Glutamatergic neuron (in vitro differentiated cells): Measurements from ENCODE around the gene SNX12. TPM values are rescaled to one million over a fixed set of nuclear protein-coding genes. Genes with fewer than 3 reads are reported as not detected.

Experiments used
- DNase-seq: peaks from one replicate; pipeline ENCODE4 v3.0.0; 2022
- H3K27ac Mint-ChIP-seq: one replicate; pipeline ENCODE4 v1.8.0; 2020; ENCODE audit warnings: mild to moderate bottlenecking, mixed read lengths, inconsistent platforms; ENCODE audit not compliant: unreplicated experiment
- H3K27me3 Mint-ChIP-seq: one replicate; pipeline ENCODE4 v1.8.0; 2020; ENCODE audit warnings: mild to moderate bottlenecking, moderate library complexity, mixed read lengths, inconsistent platforms; ENCODE audit not compliant: unreplicated experiment
- H3K36me3 Mint-ChIP-seq: one replicate; pipeline ENCODE4 v1.8.0; 2020; ENCODE audit warnings: mild to moderate bottlenecking, mixed read lengths, inconsistent platforms; ENCODE audit not compliant: unreplicated experiment
- H3K4me1 Mint-ChIP-seq: one replicate; pipeline ENCODE4 v1.8.0; 2020; ENCODE audit warnings: mild to moderate bottlenecking, low read depth, mixed read lengths, inconsistent platforms; ENCODE audit not compliant: unreplicated experiment
- H3K4me3 Mint-ChIP-seq: one replicate; pipeline ENCODE4 v1.8.0; 2020; ENCODE audit warnings: mild to moderate bottlenecking, mixed read lengths, inconsistent platforms; ENCODE audit not compliant: unreplicated experiment
- H3K9me3 Mint-ChIP-seq: one replicate; pipeline ENCODE4 v1.8.0; 2020; ENCODE audit warnings: mild to moderate bottlenecking, moderate library complexity, mixed read lengths, inconsistent platforms; ENCODE audit not compliant: unreplicated experiment
- CTCF ChIP-seq: fragments of 200-600 bp; sonication (generic); IDR thresholded peaks from one replicate; pipeline ENCODE4 v1.5.0; 2021; ENCODE audit not compliant: partially characterized antibody, unreplicated experiment
- total RNA-seq: library from RNA; stranded (reverse); fragmentation: NEBNext Ultra II Directional; extraction: Animal tissue kit (Norgen Biotek cat#: 25700); gene quantifications from one replicate; pipeline ENCODE4 v1.2.1, GENCODE V29; 2021; ENCODE audit not compliant: unreplicated experiment

Gene SNX12
- total RNA-seq, 1 donor from 2014 or later, result 86.5 TPM

GRCh38 chrX:71109051-71109450 is 40.9 kb upstream of the SNX12 start:
- H3K4me3 Mint-ChIP-seq, result no peak overlapping the region
- H3K9me3 Mint-ChIP-seq, result peaks cover 2% of the 10 kb centered on the region
- DNase-seq, result no peak
- H3K27ac Mint-ChIP-seq, result no peak overlapping the region
- TF ChIP-seq CTCF, result no peak
- H3K36me3 Mint-ChIP-seq, result no peaks in the 10 kb centered on the region
- H3K27me3 Mint-ChIP-seq, result peaks cover 2% of the 10 kb centered on the region
- H3K4me1 Mint-ChIP-seq, result peaks cover 20% of the 10 kb centered on the region

GRCh38 chrX:71107762-71108360 is 39.7 kb upstream of the SNX12 start:
- H3K4me3 Mint-ChIP-seq, result no peak overlapping the region
- no peak for DNase-seq
- H3K9me3 Mint-ChIP-seq, result peaks cover 2% of the 10 kb centered on the region
- peaks cover 22% of the 10 kb centered on the region for H3K4me1 Mint-ChIP-seq
- H3K27ac Mint-ChIP-seq, result peak overlapping the region; percentile 80
- H3K27me3 Mint-ChIP-seq, result peaks cover 2% of the 10 kb centered on the region
- no peaks in the 10 kb centered on the region for H3K36me3 Mint-ChIP-seq
- TF ChIP-seq CTCF, result no peak

GRCh38 chrX:71107245-71107644 is 39.1 kb upstream of the SNX12 start:
- H3K27ac Mint-ChIP-seq, result peak overlapping the region; percentile 55
- H3K27me3 Mint-ChIP-seq, result peaks cover 2% of the 10 kb centered on the region
- no peak for TF ChIP-seq CTCF
- H3K4me1 Mint-ChIP-seq, result peaks cover 22% of the 10 kb centered on the region
- H3K9me3 Mint-ChIP-seq, result peaks cover 2% of the 10 kb centered on the region
- H3K4me3 Mint-ChIP-seq, result no peak overlapping the region
- H3K36me3 Mint-ChIP-seq, result no peaks in the 10 kb centered on the region
- no peak for DNase-seq

GRCh38 chrX:71106427-71106826 is 38.3 kb upstream of the SNX12 start, which contains the start of gene CXorf65:
TSS of gene CXorf65 (minus strand) at chrX:71106740. CDS start at chrX:71106556, 184 bp downstream.
- H3K4me1 Mint-ChIP-seq, result peaks cover 27% of the 10 kb centered on the region
- no peak within 1 kb of the TSS for H3K4me3 Mint-ChIP-seq
- no peak for DNase-seq
- H3K9me3 Mint-ChIP-seq, result peaks cover 2% of the 10 kb centered on the region
- peaks cover 2% of the 10 kb centered on the region for H3K27me3 Mint-ChIP-seq
- TF ChIP-seq CTCF, result no peak
- H3K36me3 Mint-ChIP-seq, result no peaks in the 10 kb centered on the region
- peak within 1 kb of the TSS; percentile 55 for H3K27ac Mint-ChIP-seq

GRCh38 chrX:71105628-71106027 is 37.5 kb upstream of the SNX12 start:
- no peak for TF ChIP-seq CTCF
- H3K27me3 Mint-ChIP-seq, result peaks cover 2% of the 10 kb centered on the region
- no peak for DNase-seq
- H3K27ac Mint-ChIP-seq, result no peak overlapping the region
- H3K4me1 Mint-ChIP-seq, result peaks cover 32% of the 10 kb centered on the region
- peaks cover 2% of the 10 kb centered on the region for H3K9me3 Mint-ChIP-seq
- no peaks in the 10 kb centered on the region for H3K36me3 Mint-ChIP-seq
- no peak overlapping the region for H3K4me3 Mint-ChIP-seq
